ENCODE measurements around the gene RNF40.
A peak's percentile ranks its signal among the peaks of the same experiment; 100 is the strongest.
"Not testable (repeated sequence)": the region's sequence is repeated elsewhere in the genome, so short reads cannot be mapped to it uniquely, and the experiment has no call there.

The RNF40 gene

GRCh38 chr16:30802936-30803335, 40.8 kb downstream of the RNF40 start:
- Mint-ChIP-seq H3K4me1 (ENCODE audit: low read depth) (peaks cover 21% of the 10 kb centered on the region), H3K9me3 (no peaks in the 10 kb centered on the region), H3K27me3 (peaks cover 6% of the 10 kb centered on the region), H3K4me3 (no peak overlapping the region), H3K27ac (no peak overlapping the region), H3K36me3 (ENCODE audit: low read depth) (no peaks in the 10 kb centered on the region)

GRCh38 chr16:30805056-30805369, 42.9 kb downstream of the RNF40 start:
- Mint-ChIP-seq H3K4me1 (ENCODE audit: low read depth) (peaks cover 21% of the 10 kb centered on the region), H3K27me3 (peaks cover 6% of the 10 kb centered on the region), H3K36me3 (ENCODE audit: low read depth) (no peaks in the 10 kb centered on the region), H3K4me3 (peak overlapping the region; percentile 75), H3K27ac (peak overlapping the region; percentile 64), H3K9me3 (no peaks in the 10 kb centered on the region)

- no peaks in the 10 kb centered on the region for H3K9me3 Mint-ChIP-seq
- peaks cover 6% of the 10 kb centered on the region for H3K27me3 Mint-ChIP-seq
- peak overlapping the region; percentile 75 for H3K4me3 Mint-ChIP-seq
- H3K36me3 Mint-ChIP-seq (ENCODE audit: low read depth) = no peaks in the 10 kb centered on the region
- peaks cover 21% of the 10 kb centered on the region for H3K4me1 Mint-ChIP-seq (ENCODE audit: low read depth)
- H3K27ac Mint-ChIP-seq = peak overlapping the region; percentile 88
Measured at GRCh38 chr16:30805370-30806169, 43.4 kb downstream of the RNF40 start.

- Mint-ChIP-seq H3K36me3 (ENCODE audit: low read depth) (no peaks in the 10 kb centered on the region), H3K9me3 (no peaks in the 10 kb centered on the region), H3K4me3 (no peak overlapping the region), H3K27ac (no peak overlapping the region), H3K4me1 (ENCODE audit: low read depth) (peaks cover 21% of the 10 kb centered on the region), H3K27me3 (peaks cover 6% of the 10 kb centered on the region)
Measured at GRCh38 chr16:30808146-30808545, 46.0 kb downstream of the RNF40 start.

GRCh38 chr16:30808890-30809426, 46.8 kb downstream of the RNF40 start:
- peaks cover 27% of the 10 kb centered on the region for H3K4me1 Mint-ChIP-seq (ENCODE audit: low read depth)
- not testable (repeated sequence) for H3K27ac Mint-ChIP-seq; H3K4me3 Mint-ChIP-seq; H3K36me3 Mint-ChIP-seq (ENCODE audit: low read depth); H3K9me3 Mint-ChIP-seq; H3K27me3 Mint-ChIP-seq

GRCh38 chr16:30809675-30810074, 47.6 kb downstream of the RNF40 start:
- H3K4me3 Mint-ChIP-seq; H3K36me3 Mint-ChIP-seq (ENCODE audit: low read depth); H3K27ac Mint-ChIP-seq: not testable (repeated sequence)

GRCh38 chr16:30813821-30814189, 51.7 kb downstream of the RNF40 start:
- Mint-ChIP-seq H3K4me1 (ENCODE audit: low read depth) (peaks cover 14% of the 10 kb centered on the region), H3K4me3 (peak overlapping the region; percentile 78), H3K27ac (peak overlapping the region; percentile 78), H3K27me3 (no peaks in the 10 kb centered on the region), H3K9me3 (no peaks in the 10 kb centered on the region), H3K36me3 (ENCODE audit: low read depth) (no peaks in the 10 kb centered on the region)

More at GRCh38 chr16:30809675-30810074, 47.6 kb downstream of the RNF40 start:
- H3K4me1 Mint-ChIP-seq (ENCODE audit: low read depth) = peaks cover 32% of the 10 kb centered on the region
- H3K9me3 Mint-ChIP-seq, H3K27me3 Mint-ChIP-seq: not testable (repeated sequence)

- Mint-ChIP-seq H3K27me3 (no peaks in the 10 kb centered on the region), H3K27ac (no peak overlapping the region), H3K9me3 (no peaks in the 10 kb centered on the region), H3K36me3 (ENCODE audit: low read depth) (no peaks in the 10 kb centered on the region), H3K4me3 (no peak overlapping the region), H3K4me1 (ENCODE audit: low read depth) (peaks cover 14% of the 10 kb centered on the region)
Measured at GRCh38 chr16:30816769-30817168, 54.6 kb downstream of the RNF40 start.

- no peaks in the 10 kb centered on the region for H3K4me1 Mint-ChIP-seq (ENCODE audit: low read depth)
- no peaks in the 10 kb centered on the region for H3K36me3 Mint-ChIP-seq (ENCODE audit: low read depth)
- H3K4me3 Mint-ChIP-seq = no peak overlapping the region
- H3K27ac Mint-ChIP-seq = no peak overlapping the region
- H3K9me3 Mint-ChIP-seq = no peaks in the 10 kb centered on the region
- no peaks in the 10 kb centered on the region for H3K27me3 Mint-ChIP-seq
Measured at GRCh38 chr16:30820952-30821421, 58.9 kb downstream of the RNF40 start.

GRCh38 chr16:30821441-30821840, 59.3 kb downstream of the RNF40 start:
- not testable (repeated sequence) for H3K27ac Mint-ChIP-seq; H3K36me3 Mint-ChIP-seq (ENCODE audit: low read depth); H3K9me3 Mint-ChIP-seq; H3K27me3 Mint-ChIP-seq; H3K4me1 Mint-ChIP-seq (ENCODE audit: low read depth); H3K4me3 Mint-ChIP-seq

- H3K27me3 Mint-ChIP-seq = no peaks in the 10 kb centered on the region
- H3K4me3 Mint-ChIP-seq = no peak overlapping the region
- H3K4me1 Mint-ChIP-seq (ENCODE audit: low read depth) = no peaks in the 10 kb centered on the region
Measured at GRCh38 chr16:30821891-30822290, 59.8 kb downstream of the RNF40 start.

More at GRCh38 chr16:30821891-30822290, 59.8 kb downstream of the RNF40 start:
- Mint-ChIP-seq H3K27ac (no peak overlapping the region), H3K36me3 (ENCODE audit: low read depth) (no peaks in the 10 kb centered on the region), H3K9me3 (no peaks in the 10 kb centered on the region)
